AG08395 (cell line): ENCODE data around the gene HSPA8.
"Not testable (repeated sequence)": the region's sequence is repeated elsewhere in the genome, so short reads cannot be mapped to it uniquely, and the experiment has no call there.

Experiments
- DNase-seq: peaks from one replicate; pipeline ENCODE4 v3.0.0; 2012; ENCODE audit warnings: mixed read lengths, low spot score

HSPA8 gene

DNA sequence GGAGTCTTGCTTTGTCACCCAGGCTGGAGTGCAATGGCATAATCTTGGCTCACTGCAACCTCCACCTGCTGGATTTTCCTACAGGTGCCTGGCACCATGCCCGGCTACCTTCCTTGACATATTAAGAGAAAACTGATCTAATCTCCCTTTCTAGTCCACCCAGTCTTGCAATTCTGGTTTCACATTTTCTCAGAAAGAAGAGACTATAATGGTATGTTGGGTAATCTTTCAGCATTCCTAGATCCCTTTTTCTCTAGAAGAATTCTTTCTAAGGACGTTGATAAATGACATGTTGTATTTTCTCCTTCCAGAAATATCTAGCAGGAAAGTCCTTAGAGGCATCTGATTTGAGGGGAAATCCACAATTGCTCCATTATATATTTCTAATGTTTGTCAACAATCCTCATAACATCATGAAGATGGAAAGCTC is 10.4 kb upstream of the HSPA8 start:
- no peak for DNase-seq

DNA sequence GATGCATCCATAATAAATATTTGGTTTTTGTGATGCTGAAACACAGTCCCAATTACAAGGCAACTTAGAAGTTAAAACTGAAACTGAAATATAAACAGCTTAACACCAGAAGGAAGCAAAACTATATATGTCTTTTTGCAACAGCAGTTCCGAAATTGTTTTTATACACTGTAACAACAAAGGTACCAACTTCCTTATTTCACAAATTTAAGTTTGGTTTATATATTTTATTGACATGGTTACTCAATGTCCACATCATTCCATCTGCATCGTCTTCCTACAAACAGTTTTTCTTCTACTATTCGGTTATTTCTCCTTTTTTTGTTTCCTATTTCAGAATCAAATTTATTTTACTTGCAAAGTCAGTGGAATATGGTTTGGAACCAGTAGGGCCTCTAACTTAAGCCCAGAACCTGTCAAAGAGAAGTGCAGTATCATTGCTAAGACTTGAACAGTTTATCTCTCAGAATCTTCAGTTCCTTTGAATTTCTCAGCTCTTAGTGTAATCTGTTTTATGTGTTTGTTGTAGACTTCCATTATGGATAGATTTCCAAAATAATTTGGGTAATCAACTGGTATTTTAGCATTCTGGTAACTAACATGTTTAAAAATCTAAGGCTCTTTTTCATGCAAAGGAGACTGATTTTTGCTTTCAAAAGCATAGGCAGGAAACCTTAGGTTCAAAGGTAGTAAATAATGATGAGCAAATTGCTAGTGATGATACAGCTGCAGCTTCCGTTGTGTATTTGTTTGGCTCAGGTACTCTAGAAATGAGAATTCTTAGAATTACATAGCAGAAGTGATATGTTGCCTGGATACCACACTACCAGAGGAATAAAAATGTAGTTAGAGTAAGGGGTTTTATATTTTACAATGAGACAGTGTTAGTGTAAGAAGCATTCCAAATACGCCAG is 8.2 kb upstream of the HSPA8 start:
- DNase-seq, result no peak

DNA sequence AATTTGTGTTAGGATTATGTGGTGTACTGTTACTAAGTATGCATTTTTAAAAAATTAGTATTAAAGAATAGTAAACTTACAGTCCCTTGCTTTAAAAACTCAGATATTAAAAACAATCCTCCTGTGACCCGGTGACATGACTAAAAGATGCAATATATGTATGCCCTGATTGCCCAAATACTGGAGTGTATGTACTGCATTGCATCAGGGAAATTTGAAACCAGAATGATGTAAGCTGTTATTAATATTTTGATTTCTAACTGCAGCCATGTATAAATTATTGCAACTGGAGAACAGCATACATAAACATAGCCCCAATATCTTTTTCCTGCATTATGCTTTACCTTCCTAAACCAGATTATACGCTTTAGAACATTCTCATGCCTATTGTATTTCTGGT is 3.7 kb upstream of the HSPA8 start:
- no peak for DNase-seq

DNA sequence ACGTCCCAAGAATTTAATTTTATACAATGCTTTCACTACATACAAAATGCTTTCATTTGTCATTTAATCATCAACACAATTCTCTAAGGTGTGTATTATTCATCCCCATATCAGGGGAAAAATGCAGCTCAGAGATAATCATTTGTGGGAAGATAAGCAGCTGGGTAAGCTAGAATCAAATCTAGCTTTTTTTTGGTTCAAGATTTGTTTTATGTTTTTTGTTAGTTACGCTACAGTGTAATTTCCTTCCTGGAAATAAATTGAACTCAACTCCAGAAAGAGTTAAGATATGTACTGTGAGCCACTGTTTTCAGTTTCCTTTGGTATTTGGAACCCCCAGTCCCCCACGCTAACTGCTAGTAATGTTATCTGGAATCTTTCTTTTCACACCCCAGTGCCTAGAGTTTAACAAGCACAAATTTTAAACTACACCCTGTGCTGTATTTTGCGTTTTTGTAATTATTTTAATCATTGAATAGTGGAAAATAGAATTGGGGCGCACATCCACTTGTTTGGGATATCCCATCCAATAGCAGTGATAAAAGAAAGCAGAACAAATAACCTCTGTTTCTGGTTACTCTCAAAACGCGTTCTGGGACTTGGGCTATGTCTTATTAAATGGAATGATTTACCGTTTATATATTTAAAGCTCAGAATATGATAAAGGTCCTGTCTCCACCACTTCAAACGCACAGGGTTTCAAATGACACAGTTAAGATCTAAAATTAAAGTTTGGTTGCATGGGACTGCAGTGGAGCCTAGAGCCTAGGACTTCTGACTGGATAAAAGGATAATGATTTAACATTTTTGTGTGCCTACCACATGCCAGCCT is 2.1 kb upstream of the HSPA8 start:
- no peak for DNase-seq

DNA sequence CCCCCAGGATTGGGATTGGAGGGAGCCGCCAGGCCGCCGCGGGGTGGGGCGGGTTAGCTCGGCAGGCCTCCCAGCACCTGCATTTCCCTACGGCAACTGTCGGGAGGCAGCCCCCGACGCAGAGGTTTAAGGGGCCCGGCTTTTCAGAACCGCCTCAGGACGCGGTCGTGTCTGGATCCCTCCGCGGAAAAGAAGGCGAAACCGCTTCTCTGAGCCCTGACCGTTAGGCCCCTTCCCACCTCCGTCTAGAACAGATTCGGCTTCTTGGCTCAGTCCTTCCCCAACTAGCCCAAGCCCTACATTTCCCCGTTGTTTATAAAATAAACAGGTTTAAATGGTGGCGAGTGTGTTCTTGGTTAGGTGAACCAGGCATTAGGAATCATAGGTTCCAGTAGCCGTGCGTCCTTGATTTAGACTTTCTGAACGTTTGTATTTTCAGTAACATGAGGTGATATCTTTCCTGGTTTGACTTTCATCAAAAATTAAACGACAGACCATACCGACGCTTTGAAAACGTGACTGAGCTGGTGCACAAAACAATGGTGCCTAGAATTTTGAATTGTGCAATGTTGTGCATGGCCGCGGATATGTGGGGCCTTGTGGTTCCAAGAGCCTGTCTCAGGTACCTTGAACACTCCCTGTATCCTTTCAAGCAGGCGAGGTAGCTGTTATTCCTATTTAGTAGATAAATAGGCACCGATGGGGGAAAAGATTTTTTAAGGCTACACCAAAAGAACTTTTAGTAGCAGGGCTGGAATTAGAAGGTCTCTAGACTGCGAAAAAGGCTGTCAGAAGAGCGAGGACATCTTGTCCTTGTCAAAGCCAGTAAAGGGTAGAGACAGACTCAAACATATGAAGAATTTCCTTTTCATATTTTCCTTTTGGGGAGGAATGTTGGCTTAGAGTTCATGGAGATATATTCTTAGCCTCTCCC is 1.2 kb upstream of the HSPA8 start:
- DNase-seq, result no peak

DNA sequence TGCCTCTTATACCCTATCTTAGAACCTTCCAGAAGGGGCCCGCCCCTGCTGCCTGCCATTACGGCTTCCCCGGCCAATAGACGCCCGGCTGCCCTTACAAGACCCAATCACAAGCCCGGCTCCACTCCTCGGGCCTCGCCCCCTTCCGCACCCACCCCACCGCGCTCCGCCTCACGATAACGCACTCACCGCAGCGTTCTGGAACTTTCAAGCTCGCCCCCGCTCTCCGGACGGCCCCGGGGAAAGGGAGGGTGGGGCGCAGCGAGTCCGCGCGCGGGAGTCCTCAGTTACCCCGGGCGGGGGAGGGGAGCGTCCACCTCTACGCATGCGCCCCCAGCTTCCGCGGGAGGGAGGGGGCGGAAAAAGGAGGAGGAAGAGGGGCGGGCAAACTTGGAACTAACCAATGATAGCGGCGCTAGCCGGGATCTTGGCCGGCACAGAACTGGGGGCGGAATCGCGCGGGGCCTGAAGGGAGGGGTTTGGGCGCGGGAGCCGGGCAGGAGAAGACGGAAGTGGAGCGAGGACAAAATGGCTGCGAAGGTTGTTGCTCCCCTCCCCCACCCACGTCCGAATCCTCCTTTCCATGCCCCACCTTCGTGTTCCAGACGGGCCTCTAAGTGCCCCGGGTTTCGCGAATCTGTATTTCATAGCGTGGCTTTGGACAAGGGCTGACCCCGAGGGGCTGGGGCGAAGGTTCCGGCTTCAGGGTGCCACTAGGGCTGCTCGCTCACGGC is 389 bp upstream of the HSPA8 start:
- peak; percentile 96 for DNase-seq

DNA sequence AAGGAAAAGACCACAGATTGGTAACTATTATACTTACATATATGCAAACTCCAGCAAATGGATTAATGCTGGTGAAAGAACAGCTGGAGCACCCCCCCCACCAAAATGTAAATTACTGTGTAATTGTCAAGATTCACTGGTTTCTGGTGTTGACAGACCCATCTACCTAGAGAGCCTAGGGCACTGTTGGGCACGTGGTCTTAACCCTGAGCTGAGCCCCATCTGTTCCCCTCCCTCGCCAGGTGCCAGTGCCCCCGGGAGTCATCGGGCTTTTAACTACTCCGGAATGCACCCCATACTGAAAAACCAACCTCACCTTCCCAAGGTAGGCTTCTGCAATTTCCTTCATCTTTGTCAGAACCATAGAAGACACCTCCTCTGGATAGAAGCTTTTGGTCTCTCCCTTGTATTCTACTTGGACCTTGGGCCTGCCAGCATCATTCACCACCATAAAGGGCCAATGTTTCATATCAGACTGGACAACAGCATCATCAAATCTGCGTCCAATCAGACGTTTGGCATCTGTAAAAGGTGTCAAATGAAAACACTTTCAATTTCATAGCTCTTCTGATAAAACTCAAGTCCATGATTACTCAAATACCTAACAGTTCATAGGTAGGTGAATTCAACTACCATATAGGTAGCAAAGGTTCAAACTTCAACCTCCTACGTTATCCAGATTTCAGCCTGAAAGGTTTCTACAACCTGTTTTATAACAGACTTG is 1.5 kb downstream of the HSPA8 start:
- DNase-seq, result no peak

DNA sequence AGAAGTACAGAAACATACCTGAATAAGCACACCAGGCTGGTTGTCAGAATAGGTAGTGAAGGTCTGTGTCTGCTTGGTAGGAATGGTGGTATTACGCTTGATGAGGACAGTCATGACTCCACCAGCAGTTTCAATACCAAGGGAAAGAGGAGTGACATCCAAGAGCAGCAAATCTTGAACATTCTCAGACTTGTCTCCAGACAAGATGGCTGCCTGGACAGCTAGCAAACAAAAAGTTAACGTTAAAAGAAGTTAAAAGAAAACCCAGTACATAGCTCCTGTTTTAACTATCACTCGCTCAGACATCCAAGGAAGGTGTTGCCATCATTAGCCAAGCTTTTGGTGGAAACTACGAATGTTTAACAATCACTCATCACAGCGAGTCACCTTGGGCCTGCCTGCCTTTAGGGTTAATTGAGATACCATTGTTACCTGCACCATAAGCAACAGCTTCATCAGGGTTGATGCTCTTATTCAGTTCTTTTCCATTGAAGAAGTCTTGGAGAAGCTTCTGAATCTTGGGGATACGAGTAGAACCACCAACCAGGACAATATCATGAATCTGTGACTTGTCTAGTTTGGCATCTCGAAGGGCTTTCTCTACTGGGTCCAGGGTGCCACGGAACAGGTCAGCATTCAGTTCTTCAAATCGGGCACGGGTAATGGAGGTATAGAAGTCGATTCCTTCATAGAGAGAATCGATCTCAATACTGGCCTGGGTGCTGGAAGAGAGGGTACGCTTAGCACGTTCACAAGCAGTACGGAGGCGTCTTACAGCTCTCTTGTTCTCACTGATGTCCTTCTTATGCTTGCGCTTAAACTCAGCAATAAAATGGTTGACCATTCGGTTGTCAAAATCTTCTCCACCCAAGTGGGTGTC is 2.7 kb downstream of the HSPA8 start:
- DNase-seq, result not testable (repeated sequence)

DNA sequence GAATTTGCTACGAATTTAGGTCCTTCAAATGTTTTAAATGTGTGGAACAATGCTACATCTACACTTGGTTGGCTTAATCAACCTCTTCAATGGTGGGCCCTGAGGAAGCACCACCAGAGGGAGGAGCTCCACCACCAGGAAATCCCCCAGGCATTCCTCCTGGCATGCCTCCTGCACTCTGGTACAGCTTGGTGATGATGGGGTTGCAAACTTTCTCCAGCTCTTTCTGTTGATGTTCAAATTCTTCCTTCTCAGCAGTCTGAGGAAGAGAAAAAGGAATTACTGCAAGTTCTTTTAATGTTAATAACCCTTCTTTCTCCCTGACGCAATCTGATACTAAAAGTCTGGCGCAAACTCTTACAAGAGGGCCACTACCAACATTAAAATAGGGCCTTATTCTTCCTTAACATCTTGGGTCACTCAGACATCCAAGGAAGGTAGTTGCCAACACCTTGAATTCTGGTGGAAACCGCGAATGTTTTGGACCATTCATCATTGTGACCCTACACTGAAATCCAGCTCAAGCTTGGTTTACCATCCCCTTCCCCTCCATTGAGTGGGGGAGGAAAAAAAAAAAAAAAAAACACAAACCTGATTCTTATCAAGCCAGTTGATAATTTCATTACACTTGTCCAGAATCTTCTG is 4.2 kb downstream of the HSPA8 start:
- DNase-seq, result no peak

DNA sequence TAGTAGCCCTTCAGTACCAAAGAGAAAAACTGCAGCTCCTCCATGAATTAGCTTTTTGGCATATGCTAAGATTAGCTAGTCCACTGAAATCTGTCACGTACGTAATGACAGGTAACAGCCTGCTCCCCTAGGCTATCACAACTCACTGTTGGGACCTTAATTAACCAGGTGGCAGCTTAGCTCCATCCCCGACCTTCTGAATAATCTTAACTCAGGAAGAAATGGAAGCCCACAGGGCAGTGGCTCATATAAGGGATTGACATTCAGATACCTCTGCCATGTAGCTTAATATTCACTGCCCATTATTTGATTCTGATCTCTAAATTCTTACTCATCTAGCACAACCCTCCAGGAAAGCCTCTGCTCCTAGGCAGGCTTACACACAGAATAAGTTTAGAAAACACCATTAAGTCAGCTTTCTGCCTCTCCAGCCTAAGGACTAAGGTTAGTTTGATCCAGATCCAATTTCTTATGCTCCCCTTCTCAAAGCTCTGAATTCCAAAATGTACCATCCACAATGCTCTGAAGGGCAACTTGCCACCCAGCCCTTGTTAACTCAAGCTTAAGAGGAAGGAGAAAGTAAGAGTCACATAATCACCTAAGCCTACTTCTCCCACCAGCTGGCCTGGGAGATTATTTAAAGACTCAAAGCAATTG is 5.0 kb downstream of the HSPA8 start:
- DNase-seq, result no peak

DNA sequence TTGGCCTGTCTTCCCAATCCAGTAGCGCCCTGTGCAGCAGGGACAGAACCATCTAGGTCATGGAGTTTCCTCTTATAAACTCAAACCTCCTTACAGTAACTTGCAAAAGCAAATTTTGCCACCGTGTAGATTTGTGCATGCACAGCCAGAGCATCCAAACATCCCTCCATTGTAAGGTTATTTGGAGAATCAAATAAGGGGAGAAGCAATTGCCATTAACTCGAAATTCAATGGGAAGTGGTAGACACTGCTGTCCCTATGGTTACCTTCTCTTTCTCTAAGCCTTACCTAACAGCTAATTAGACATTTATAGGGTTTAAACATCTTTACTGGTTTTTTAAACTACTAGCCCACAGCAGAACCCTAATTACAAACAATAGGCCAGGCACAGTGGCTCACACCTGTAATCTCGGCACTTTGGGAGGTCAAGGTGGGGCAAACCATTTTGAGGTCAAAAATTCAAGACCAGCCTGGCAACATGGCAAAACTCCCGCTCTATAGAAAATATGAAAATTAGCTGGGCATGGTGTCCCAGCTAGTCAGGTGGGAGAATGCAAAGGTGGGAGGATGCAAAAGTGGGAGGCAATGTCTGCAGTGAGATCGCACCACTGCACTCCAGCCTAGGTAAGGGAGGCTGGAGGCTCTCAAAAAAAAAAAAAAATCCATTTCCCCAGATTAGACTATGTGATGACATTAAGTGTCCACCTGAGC is 6.6 kb downstream of the HSPA8 start:
- no peak for DNase-seq

DNA sequence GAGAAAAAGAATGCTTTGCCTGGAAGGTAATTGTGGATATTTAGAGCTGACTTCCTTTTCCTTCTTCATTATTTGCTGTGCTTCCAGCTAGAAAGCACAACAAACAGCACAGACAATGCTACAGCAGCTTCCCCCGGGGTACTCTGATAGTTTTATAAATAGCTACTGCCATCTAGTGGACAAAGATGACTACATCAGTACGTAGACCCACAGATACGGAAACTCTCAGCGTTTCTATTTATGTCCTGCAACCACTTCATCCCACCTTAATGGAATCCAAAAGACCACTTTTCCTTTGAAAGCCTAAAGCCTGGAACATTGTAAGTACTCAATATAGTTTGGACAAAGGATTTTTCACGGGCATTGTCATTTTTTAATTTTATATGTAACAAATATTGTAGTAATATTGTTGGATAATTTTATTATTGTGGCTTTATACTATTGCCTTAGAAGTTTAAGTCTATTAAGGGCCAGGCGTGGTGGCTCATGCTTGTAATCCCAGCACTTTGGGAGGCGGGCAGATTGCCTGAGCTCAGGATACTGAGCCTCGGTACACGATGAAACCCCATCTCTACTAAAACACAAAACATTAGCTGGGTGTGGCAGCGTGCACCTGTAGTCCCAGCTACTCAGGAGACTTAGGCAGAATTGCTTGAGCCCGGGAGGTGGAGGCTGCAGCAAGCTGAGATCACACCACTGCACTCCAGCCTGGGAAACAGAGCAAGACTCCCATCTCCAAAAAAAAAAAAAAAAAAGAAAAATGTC is 7.5 kb downstream of the HSPA8 start:
- DNase-seq, result peak; percentile 81

DNA sequence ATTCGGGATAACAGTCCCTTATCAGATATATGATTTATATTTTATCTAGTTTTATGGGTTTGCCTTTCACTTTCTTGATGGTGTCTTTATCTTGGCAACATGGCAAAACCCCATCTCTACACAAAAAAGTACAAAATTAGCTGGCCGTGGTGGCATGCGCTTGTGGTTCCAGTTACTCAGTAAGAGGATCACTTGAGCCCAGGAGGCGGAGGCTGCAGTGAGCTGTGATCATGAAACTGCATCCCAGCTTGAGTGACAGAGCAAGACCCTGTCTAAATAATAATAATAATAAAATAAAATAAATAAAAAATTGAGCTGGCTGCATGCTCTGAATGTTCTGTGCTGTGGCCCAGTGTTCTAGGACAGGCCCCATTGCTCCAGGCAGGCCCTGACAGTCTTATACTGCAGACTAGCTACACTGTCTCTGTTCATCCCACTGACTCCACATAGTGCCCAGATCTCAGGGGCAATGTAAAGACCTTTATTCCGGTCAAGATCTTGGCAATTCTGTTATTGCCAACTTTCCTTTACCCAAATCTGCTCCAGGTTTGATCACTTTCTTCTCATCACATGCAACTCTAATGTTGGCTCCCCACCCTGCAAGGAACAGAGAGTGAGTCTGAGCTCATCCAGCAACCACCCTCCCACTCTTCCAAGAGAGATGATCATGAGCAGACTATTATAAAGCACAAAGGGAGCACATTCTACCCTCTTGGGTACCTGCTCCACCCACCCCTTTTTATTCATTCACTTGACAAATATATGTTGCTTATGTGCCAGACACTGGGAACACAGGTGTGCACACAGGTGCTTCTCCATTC is 8.8 kb downstream of the HSPA8 start:
- no peak for DNase-seq

DNA sequence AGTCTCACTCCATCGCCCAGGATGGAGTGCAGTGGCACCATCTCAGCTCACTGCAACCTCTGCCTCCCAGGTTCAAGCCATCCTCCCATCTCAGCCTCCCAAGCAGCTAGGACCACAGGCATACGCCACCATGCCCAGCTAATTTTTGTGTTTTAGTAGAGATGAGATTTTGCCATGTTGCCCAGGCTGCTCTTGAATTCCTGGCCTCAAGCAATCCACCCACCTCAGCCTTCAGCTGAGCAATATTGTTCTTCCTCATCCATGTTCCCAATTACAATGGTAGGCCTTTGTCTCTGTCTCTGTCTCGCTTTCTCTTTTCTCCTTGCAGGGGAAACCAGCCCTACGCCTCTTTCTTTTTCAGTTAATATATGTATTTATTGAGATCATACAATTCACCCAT is 10.3 kb downstream of the HSPA8 start:
- DNase-seq, result no peak

DNA sequence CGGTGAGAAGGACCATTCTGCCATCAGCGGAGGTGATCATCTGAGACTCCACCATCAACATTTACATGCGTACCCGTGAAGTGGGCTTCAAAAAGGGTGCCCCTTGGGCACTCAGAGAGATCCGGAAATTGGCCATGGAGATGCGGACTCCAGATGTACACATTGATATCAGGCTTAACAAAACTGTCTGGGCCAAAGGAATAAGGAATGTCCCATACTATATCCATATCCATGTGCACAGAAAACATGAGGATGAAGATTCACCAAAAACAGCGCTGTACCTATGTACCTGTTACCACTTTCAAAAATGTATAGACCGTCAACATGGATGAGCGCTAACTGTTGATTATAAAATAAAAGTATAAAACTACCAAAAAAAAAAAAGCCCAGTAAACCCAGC is 10.8 kb downstream of the HSPA8 start:
- no peak for DNase-seq

DNA sequence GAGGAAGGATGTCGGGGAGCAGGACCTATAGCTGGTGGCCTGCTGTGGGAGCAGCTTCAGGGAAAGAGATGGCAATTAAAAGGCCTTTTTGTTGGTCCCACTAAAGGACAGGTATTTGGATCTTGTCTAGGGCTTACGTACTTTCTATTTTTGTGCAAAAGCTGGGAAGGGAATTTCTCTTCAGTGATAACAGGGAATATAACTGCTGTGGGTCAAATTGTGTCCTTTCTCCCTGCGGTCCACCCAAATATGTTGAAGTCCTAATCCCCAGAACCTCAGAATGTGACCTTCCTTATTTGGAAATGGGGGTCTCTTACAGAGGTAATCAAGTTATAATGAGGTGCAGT is 14.0 kb downstream of the HSPA8 start:
- DNase-seq, result no peak
